GM19023 (cell line): Measurements from ENCODE around the gene DUS1L.

Experiments used
- ATAC-seq: cut with Tn5 transposase; IDR thresholded peaks from one replicate; pipeline ENCODE4 v1.9.1; 2021; ENCODE audit warnings: mild to moderate bottlenecking, moderate library complexity; ENCODE audit not compliant: unreplicated experiment

DUS1L gene

GRCh38 chr17:82077617-82078358 is 12.2 kb upstream of the DUS1L start:
- ATAC-seq, result no peak

GRCh38 chr17:82076785-82077591 is 11.4 kb upstream of the DUS1L start:
- no peak for ATAC-seq

GRCh38 chr17:82076018-82076784 is 10.6 kb upstream of the DUS1L start:
- no peak for ATAC-seq

GRCh38 chr17:82073446-82073845 is 7.8 kb upstream of the DUS1L start:
- ATAC-seq, result no peak

GRCh38 chr17:82072827-82073226 is 7.2 kb upstream of the DUS1L start:
- ATAC-seq, result no peak

GRCh38 chr17:82070611-82071010 is 5.0 kb upstream of the DUS1L start:
- no peak for ATAC-seq

GRCh38 chr17:82065193-82065637 is 389 bp downstream of the DUS1L start:
- ATAC-seq, result peak; percentile 25

- no peak for ATAC-seq
Measured at GRCh38 chr17:82064433-82065192, 991 bp downstream of the DUS1L start.

GRCh38 chr17:82063424-82064415 is 1.9 kb downstream of the DUS1L start:
- no peak for ATAC-seq

GRCh38 chr17:82062984-82063368 is 2.6 kb downstream of the DUS1L start:
- no peak for ATAC-seq

- no peak for ATAC-seq
Measured at GRCh38 chr17:82062076-82062983, 3.3 kb downstream of the DUS1L start.

GRCh38 chr17:82061047-82061925 is 4.3 kb downstream of the DUS1L start:
- no peak for ATAC-seq

GRCh38 chr17:82060614-82061013 is 5.0 kb downstream of the DUS1L start:
- ATAC-seq, result no peak

- ATAC-seq, result no peak
Measured at GRCh38 chr17:82060001-82060380, 5.6 kb downstream of the DUS1L start.

- no peak for ATAC-seq
Measured at GRCh38 chr17:82059272-82060000, 6.2 kb downstream of the DUS1L start.

GRCh38 chr17:82058855-82059249 is 6.8 kb downstream of the DUS1L start:
- no peak for ATAC-seq
